Measurements from ENCODE around the gene NRBF2.

Gene NRBF2

GRCh38 chr10:63164166-63164623 is 31.1 kb downstream of the NRBF2 start:
- DNase-seq (ENCODE audit: low spot score) = no peak

GRCh38 chr10:63165249-63165648 is 32.1 kb downstream of the NRBF2 start:
- no peak for DNase-seq (ENCODE audit: low spot score)

- DNase-seq (ENCODE audit: low spot score) = peak; percentile 61
Measured at GRCh38 chr10:63166742-63167258, 33.7 kb downstream of the NRBF2 start.

GRCh38 chr10:63168821-63169462 is 35.8 kb downstream of the NRBF2 start:
- DNase-seq (ENCODE audit: low spot score) = no peak

- DNase-seq (ENCODE audit: low spot score) = no peak
Measured at GRCh38 chr10:63169624-63170023, 36.5 kb downstream of the NRBF2 start.

GRCh38 chr10:63171255-63171855 is 38.2 kb downstream of the NRBF2 start:
- DNase-seq (ENCODE audit: low spot score) = no peak

GRCh38 chr10:63171926-63172325 is 38.8 kb downstream of the NRBF2 start:
- no peak for DNase-seq (ENCODE audit: low spot score)

- peak; percentile 25 for DNase-seq (ENCODE audit: low spot score)
Measured at GRCh38 chr10:63173468-63174232, 40.5 kb downstream of the NRBF2 start.

GRCh38 chr10:63175534-63175933 is 42.4 kb downstream of the NRBF2 start:
- DNase-seq (ENCODE audit: low spot score) = no peak

GRCh38 chr10:63192826-63193225 is 59.7 kb downstream of the NRBF2 start:
- no peak for DNase-seq (ENCODE audit: low spot score)

GRCh38 chr10:63197344-63198092 is 64.4 kb downstream of the NRBF2 start:
- no peak for DNase-seq (ENCODE audit: low spot score)

GRCh38 chr10:63199716-63200115 is 66.6 kb downstream of the NRBF2 start:
- no peak for DNase-seq (ENCODE audit: low spot score)

- DNase-seq (ENCODE audit: low spot score) = no peak
Measured at GRCh38 chr10:63200431-63200830, 67.3 kb downstream of the NRBF2 start.

GRCh38 chr10:63201118-63201517 is 68.0 kb downstream of the NRBF2 start:
- no peak for DNase-seq (ENCODE audit: low spot score)

All from CD4-positive, alpha-beta T cell treated with Interleukin-2 at 100 ng/mL for 4 hours (primary cell).